ENCODE measurements around the gene SPAG9. TPM values are rescaled to one million over a fixed set of nuclear protein-coding genes. Genes with fewer than 3 reads are reported as not detected.
A peak's percentile ranks its signal among the peaks of the same experiment; 100 is the strongest.
"Not testable (repeated sequence)": the region's sequence is repeated elsewhere in the genome, so short reads cannot be mapped to it uniquely, and the experiment has no call there.

Gene SPAG9
- total RNA-seq, 6 experiments from 2014 or later, result 35.2 to 49.7 (median 43.3) TPM

DNA sequence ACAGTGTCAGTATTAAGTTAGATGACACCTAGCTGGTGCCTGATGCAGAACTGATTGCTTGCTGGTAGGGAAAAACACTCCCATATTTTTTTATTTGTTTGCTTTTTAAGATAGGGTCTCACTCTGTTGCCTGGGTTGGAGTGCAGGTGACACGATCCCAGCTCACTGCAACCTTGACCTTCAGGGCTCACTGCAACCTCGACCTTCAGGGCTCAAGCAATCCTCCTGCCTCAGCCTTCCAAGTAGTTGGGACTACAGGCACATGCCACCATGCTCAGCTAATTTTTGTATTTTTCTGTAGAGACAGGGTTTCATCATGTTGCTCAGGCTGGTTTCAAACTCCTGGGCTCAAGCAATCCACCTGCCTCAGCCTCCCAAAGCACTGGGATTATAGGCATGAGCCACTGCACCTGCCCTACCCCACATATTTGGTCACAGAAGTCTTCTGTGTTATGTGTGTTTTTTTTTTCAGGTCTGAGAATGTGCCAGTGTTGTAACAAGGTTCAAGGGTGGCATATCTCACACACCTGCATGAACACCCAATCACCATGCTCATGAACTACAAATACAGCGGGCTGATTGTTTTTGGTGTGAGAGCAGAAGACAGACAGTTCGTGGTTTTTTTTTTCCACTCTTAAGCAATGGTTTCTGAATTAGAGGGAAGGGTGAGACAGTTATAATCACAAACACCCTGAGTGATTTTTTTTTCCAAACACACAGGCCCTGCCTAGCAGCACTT lies 22.8 kb downstream of the SPAG9 start:
- H3K9me3 ChIP-seq, result no peaks in the 10 kb centered on the region
- peak; percentile 72 to 81 (median 76) for ATAC-seq
- peak overlapping the region; percentile 24 to 85 (median 79) for H3K27ac ChIP-seq
- WGBS (ENCODE audit: insufficient coverage, low coverage, low lambda C conversion rate, missing lambda C conversion rate), result 33% methylated on average over 4 of the region's 4 CpGs
- no peak for TF ChIP-seq POLR2A (IDR thresholded peaks at IDR 0.05)
- TF ChIP-seq, protein P1, sequence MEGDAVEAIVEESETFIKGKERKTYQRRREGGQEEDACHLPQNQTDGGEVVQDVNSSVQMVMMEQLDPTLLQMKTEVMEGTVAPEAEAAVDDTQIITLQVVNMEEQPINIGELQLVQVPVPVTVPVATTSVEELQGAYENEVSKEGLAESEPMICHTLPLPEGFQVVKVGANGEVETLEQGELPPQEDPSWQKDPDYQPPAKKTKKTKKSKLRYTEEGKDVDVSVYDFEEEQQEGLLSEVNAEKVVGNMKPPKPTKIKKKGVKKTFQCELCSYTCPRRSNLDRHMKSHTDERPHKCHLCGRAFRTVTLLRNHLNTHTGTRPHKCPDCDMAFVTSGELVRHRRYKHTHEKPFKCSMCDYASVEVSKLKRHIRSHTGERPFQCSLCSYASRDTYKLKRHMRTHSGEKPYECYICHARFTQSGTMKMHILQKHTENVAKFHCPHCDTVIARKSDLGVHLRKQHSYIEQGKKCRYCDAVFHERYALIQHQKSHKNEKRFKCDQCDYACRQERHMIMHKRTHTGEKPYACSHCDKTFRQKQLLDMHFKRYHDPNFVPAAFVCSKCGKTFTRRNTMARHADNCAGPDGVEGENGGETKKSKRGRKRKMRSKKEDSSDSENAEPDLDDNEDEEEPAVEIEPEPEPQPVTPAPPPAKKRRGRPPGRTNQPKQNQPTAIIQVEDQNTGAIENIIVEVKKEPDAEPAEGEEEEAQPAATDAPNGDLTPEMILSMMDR (IDR thresholded peaks at IDR 0.05), result no peak
- intact Hi-C loops (cut with DNase I), result no loop called here
- no peaks in the 10 kb centered on the region for H3K27me3 ChIP-seq
- H3K4me3 ChIP-seq, result peak overlapping the region in 2 of 3 donors; percentile 31 to 32
- peak in 1 of 3 donors; percentile 65 for DNase-seq
- no peaks in the 10 kb centered on the region for H3K36me3 ChIP-seq
- H3K4me1 ChIP-seq, result peaks cover 0 to 79% (median 33%) of the 10 kb centered on the region in 4 donors

DNA sequence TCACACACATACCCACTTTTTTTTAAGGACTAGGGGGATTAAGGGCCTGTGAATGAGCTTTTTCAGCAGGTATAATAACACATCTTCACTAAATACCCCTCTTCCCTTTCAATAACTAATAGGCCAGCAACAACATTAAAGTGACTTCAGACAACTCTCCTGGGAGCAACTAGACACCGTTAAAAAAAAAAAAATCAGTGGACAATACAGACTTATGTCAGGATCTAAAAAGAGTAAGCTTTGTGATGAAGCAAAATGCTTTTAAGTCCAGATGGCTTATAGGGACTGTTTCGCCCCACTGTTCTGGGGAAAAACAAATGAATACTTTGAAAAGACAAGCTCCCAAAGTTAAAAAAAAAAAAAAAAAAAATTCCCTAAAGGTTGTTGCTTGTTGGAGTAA lies 29.0 kb downstream of the SPAG9 start:
- Histone ChIP-seq H3K4me3 (no peak overlapping the region), H3K4me1 (peaks cover 0 to 49% (median 17%) of the 10 kb centered on the region in 4 donors), H3K27me3 (no peaks in the 10 kb centered on the region), H3K9me3 (no peaks in the 10 kb centered on the region), H3K27ac (no peak overlapping the region), H3K36me3 (no peaks in the 10 kb centered on the region)
- no peak for TF ChIP-seq POLR2A (IDR thresholded peaks at IDR 0.05)
- TF ChIP-seq, protein P1 (IDR thresholded peaks at IDR 0.05), result no peak
- intact Hi-C loops (cut with DNase I), result no loop called here
- DNase-seq (no peak), ATAC-seq (no peak)
- 52% methylated on average over 2 of the region's 2 CpGs for WGBS (ENCODE audit: insufficient coverage, low coverage, low lambda C conversion rate, missing lambda C conversion rate)

DNA sequence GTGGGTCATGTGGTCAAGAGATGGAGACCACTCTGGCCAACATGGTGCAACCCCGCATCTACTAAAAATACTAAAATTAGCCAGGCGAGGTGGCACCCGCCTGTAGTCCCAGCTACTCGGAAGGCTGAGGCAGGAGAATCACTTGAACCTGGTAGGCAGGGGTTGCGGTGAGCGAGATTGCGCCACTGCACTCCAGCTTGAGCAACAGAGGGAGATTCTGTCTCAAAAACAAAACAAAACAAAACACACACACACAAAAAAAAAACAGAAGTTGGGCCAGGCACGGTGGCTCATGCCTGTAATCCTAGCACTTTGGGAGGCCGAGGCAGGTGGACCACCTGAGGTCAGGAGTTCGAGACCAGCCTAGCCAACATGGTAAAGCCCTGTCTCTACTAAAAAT lies 31.8 kb downstream of the SPAG9 start:
- H3K36me3 ChIP-seq; H3K4me3 ChIP-seq; H3K9me3 ChIP-seq; H3K27me3 ChIP-seq; intact Hi-C loops (cut with DNase I): not testable (repeated sequence)
- DNase-seq (peak; percentile 75 to 88 (median 84)), ATAC-seq (peak; percentile 66 to 80 (median 74))
- H3K4me1 ChIP-seq, result peaks cover 0 to 34% (median 9%) of the 10 kb centered on the region in 4 donors
- WGBS (ENCODE audit: insufficient coverage, low coverage, low lambda C conversion rate, missing lambda C conversion rate), result 20% methylated on average over 9 of the region's 10 CpGs
- peak overlapping the region in 2 of 3 donors; percentile 46 to 68 for H3K27ac ChIP-seq

DNA sequence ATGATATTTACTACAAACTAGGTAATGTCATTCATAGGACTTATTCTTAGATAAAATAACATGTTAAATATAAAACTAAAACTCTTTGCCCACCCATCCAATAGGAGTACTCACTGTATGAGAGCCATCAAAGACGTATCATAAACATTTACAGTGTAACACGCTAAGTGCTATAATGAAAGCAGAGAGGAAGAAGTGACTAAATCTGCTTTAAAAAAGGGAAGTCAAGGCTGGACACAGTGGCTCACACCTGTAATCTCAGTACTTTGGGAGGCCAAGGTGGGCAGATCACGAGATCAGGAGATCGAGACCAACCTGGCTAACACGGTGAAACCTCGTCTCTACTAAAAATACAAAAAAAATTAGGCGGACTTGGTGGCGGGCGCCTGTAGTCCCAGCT lies 32.4 kb downstream of the SPAG9 start:
- H3K27ac ChIP-seq, result peak overlapping the region in 2 of 3 donors; percentile 27 to 45
- WGBS (ENCODE audit: insufficient coverage, low coverage, low lambda C conversion rate, missing lambda C conversion rate), result 55% methylated on average over 4 of the region's 9 CpGs
- peaks cover 0 to 30% (median 8%) of the 10 kb centered on the region in 4 donors for H3K4me1 ChIP-seq
- DNase-seq (no peak), ATAC-seq (peak in 1 of 4 donors; percentile 19)
- no peaks in the 10 kb centered on the region for H3K36me3 ChIP-seq
- H3K9me3 ChIP-seq, result no peaks in the 10 kb centered on the region
- no peak for TF ChIP-seq POLR2A (IDR thresholded peaks at IDR 0.05)
- TF ChIP-seq, protein P1 (IDR thresholded peaks at IDR 0.05), result no peak
- H3K27me3 ChIP-seq, result no peaks in the 10 kb centered on the region
- intact Hi-C loops (cut with DNase I), result no loop called here
- H3K4me3 ChIP-seq, result no peak overlapping the region

DNA sequence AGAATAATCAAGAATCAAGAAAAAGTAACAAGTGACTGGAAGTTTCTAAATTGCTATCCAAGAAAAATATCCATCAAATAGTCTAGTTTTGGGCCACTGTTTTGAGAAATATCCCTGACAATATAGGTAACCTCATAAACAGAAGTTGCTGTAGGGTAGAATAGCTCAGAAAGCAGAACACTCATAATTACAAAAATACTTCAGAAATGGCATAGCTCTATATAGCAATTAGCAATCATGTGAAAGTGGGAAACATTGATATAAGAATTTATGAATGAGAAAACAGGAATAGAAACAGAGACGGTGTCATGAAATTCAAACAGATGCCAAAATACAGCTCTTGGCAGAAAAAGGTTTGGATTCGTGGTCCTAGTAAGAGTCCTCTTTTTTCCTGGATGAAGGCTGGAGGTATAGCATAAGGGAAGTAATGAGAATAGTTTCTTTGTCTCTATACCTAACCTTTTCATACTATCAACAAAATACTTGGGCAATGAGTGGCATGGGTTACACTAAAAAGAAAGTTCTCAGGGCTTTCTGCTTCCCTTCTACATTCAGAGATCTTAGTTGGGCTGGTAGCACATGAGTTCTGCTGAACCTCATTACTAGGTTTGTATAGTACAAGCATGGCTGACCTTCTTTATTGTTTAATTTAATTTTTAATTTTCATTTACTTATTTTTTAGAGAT lies 33.5 kb downstream of the SPAG9 start:
- 33% methylated on average over 2 of the region's 2 CpGs for WGBS (ENCODE audit: insufficient coverage, low coverage, low lambda C conversion rate, missing lambda C conversion rate)

More for the DNA sequence above, 33.5 kb downstream of the SPAG9 start:
- no peak overlapping the region for H3K27ac ChIP-seq
- intact Hi-C loops (cut with DNase I), result no loop called here
- H3K36me3 ChIP-seq, result no peaks in the 10 kb centered on the region
- TF ChIP-seq, protein P1 (IDR thresholded peaks at IDR 0.05), result no peak
- TF ChIP-seq POLR2A (IDR thresholded peaks at IDR 0.05), result no peak
- H3K4me1 ChIP-seq, result peaks cover 0 to 25% (median 7%) of the 10 kb centered on the region in 4 donors
- H3K9me3 ChIP-seq, result no peaks in the 10 kb centered on the region
- no peak overlapping the region for H3K4me3 ChIP-seq
- ATAC-seq (no peak), DNase-seq (no peak)
- H3K27me3 ChIP-seq, result no peaks in the 10 kb centered on the region
